ENCODE data around the gene FNDC3B. TPM values are rescaled to one million over a fixed set of nuclear protein-coding genes. Genes with fewer than 3 reads are reported as not detected.

FNDC3B gene
- total and polyA plus RNA-seq, 2 of the 8 experiments (the other 6 are each of a cell fraction or from before 2014, with no cell fraction given) = 14.1 to 44.4 TPM

DNA sequence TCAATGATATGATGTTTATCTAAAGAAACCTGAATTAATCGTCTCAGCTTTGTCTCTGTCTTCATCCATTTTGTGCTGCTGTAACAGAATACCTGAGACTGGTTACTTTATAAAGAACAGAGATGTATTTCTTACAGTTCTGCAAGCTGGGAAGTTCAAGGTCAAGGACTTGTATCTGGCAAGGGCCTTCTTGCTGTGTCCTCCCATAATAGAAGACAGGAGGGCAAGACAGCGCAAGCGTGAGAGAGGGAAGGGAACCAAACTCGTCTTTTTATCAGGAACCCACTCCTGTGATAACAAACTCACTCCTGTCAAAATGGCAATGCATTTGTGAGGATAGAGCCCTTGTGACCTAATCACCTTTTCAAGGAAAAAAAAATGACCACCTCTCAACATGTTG is 277.4 kb downstream of the FNDC3B start (continued):
- no peak for TF ChIP-seq CBX8 (IDR thresholded peaks at IDR 0.05; ENCODE audit: borderline replicate concordance, low read depth, low read length)
